ENCODE data around the gene FAM149A.

The FAM149A gene

DNA sequence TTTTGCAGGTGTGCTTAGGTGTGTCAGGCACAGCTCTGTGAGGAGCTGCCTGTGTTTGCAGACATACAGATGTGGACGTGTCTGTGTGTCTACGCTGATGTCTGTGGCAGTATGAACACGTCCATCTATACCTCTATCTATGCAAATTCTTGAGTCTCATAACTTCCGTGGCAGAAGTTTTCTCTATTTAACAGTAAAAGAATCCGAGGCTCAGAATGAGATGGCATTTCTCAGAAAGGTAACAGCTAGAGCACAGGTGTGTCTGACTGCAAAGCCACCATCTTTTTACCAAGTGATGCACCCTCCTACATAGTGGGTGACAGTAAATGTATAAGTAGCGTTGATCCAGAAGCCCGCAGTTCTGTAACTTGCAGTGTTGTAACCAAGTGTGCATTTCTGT lies 47.0 kb downstream of the FAM149A start:
- no peak for TF ChIP-seq EZH2phosphoT487 (IDR thresholded peaks at IDR 0.05; ENCODE audit: borderline replicate concordance)
- Histone ChIP-seq H3K4me2 (ENCODE audit: low read depth, low read length, poor library complexity, severe bottlenecking) (no peak overlapping the region), H3K9ac (ENCODE audit: low read depth, low read length, poor library complexity, severe bottlenecking) (no peak overlapping the region), H3K79me2 (ENCODE audit: insufficient read depth, low read length) (no peaks in the 10 kb centered on the region), H3F3A (ENCODE audit: low read depth) (no peaks in the 10 kb centered on the region), H3K9me3 (ENCODE audit: insufficient read depth, low read depth, low read length) (no peaks in the 10 kb centered on the region), H3K27me3 (ENCODE audit: insufficient read depth, low read length, poor library complexity, severe bottlenecking) (no peaks in the 10 kb centered on the region), H3K36me3 (ENCODE audit: insufficient read depth, low read length) (no peaks in the 10 kb centered on the region), H3K4me3 (ENCODE audit: low read length, poor library complexity, severe bottlenecking) (no peak overlapping the region), H3K9me2 (replicated peaks; ENCODE audit: low read depth, low read length) (no peaks in the 10 kb centered on the region), H3K4me1 (ENCODE audit: insufficient read depth, low read length, poor library complexity, severe bottlenecking) (no peaks in the 10 kb centered on the region), H4K20me1 (ENCODE audit: insufficient read depth, low read length, poor library complexity, severe bottlenecking) (no peaks in the 10 kb centered on the region), H2AFZ (ENCODE audit: low read length) (no peak overlapping the region)

DNA sequence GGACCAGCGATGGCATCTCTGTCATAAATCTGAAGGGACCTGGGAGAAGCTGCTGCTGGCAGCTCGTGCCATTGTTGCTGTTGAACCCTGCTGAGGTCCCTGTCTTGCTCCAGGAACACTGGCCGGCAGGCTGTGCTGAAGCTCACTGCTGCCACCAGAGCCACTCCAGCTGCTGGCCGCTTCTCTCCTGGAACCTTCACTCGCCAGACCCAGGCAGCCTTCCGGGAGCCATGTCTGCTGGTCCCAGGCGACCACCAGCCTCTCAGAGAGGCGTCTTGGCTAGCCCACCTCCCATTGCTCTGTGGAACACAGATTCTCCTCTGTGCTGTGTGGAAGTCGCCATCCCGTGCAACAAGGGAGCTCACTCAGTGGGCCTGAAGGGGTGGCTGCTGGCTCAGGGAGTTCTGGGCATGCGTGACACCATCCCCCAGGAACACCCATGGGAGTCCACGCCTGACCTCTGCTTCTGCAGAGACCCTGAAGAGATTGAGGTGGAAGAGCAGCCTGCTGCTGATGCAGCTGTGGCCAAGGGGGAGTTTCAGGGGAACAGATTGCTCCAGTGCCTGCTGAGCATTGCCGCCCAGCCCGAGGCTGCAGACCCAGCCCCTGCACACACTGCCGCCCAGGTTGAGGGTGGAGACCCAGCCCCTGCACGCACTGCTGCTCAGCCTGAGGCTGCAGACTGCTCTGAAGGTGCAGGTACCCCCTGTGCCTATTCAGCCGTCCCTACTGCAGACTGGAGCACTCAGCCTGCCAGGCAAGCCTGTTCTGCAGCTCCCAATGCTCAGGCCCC lies 53.7 kb downstream of the FAM149A start:
- Histone ChIP-seq H3K27me3 (ENCODE audit: insufficient read depth, low read length, poor library complexity, severe bottlenecking) (no peaks in the 10 kb centered on the region), H3K9ac (ENCODE audit: low read depth, low read length, poor library complexity, severe bottlenecking) (no peak overlapping the region), H3F3A (ENCODE audit: low read depth) (no peaks in the 10 kb centered on the region), H3K9me2 (replicated peaks; ENCODE audit: low read depth, low read length) (no peaks in the 10 kb centered on the region), H3K79me2 (ENCODE audit: insufficient read depth, low read length) (no peaks in the 10 kb centered on the region), H3K36me3 (ENCODE audit: insufficient read depth, low read length) (no peaks in the 10 kb centered on the region), H3K9me3 (ENCODE audit: insufficient read depth, low read depth, low read length) (no peaks in the 10 kb centered on the region), H3K4me2 (ENCODE audit: low read depth, low read length, poor library complexity, severe bottlenecking) (no peak overlapping the region), H3K4me3 (ENCODE audit: low read length, poor library complexity, severe bottlenecking) (no peak overlapping the region), H2AFZ (ENCODE audit: low read length) (no peak overlapping the region), H4K20me1 (ENCODE audit: insufficient read depth, low read length, poor library complexity, severe bottlenecking) (no peaks in the 10 kb centered on the region), H3K4me1 (ENCODE audit: insufficient read depth, low read length, poor library complexity, severe bottlenecking) (peaks cover 2% of the 10 kb centered on the region)
- TF ChIP-seq, protein P1, sequence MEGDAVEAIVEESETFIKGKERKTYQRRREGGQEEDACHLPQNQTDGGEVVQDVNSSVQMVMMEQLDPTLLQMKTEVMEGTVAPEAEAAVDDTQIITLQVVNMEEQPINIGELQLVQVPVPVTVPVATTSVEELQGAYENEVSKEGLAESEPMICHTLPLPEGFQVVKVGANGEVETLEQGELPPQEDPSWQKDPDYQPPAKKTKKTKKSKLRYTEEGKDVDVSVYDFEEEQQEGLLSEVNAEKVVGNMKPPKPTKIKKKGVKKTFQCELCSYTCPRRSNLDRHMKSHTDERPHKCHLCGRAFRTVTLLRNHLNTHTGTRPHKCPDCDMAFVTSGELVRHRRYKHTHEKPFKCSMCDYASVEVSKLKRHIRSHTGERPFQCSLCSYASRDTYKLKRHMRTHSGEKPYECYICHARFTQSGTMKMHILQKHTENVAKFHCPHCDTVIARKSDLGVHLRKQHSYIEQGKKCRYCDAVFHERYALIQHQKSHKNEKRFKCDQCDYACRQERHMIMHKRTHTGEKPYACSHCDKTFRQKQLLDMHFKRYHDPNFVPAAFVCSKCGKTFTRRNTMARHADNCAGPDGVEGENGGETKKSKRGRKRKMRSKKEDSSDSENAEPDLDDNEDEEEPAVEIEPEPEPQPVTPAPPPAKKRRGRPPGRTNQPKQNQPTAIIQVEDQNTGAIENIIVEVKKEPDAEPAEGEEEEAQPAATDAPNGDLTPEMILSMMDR (conservative IDR thresholded peaks at IDR 0.05; ENCODE audit: low read length): no peak
- TF ChIP-seq EZH2phosphoT487 (IDR thresholded peaks at IDR 0.05; ENCODE audit: borderline replicate concordance): no peak

DNA sequence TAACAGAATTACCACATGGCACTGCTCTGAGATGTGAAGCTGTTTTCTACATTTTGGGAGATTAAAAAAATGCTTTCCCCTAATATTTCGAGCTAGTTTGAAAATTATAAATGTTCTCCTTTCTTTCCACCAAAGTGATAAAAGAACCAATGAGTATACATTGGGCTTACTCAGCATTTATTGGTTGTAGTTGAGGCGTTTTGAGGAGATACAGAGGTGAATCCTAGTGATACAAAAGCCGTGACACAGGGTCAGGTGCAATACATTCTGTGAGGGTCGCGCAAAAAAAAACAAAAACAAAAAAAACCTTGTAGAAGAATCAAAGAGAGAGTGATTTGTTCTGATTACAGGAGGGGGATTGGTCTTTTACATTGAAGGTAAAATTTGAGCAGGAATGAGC lies 54.5 kb downstream of the FAM149A start:
- H3K9ac ChIP-seq (ENCODE audit: low read depth, low read length, poor library complexity, severe bottlenecking): no peak overlapping the region

More for the DNA sequence above, 54.5 kb downstream of the FAM149A start:
- H4K20me1 ChIP-seq (ENCODE audit: insufficient read depth, low read length, poor library complexity, severe bottlenecking): no peaks in the 10 kb centered on the region
- no peaks in the 10 kb centered on the region for H3F3A ChIP-seq (ENCODE audit: low read depth)
- TF ChIP-seq EZH2phosphoT487 (IDR thresholded peaks at IDR 0.05; ENCODE audit: borderline replicate concordance): no peak
- TF ChIP-seq, protein P1 (conservative IDR thresholded peaks at IDR 0.05; ENCODE audit: low read length): no peak
- H3K4me3 ChIP-seq (ENCODE audit: low read length, poor library complexity, severe bottlenecking): no peak overlapping the region
- H3K36me3 ChIP-seq (ENCODE audit: insufficient read depth, low read length): no peaks in the 10 kb centered on the region
- H3K9me3 ChIP-seq (ENCODE audit: insufficient read depth, low read depth, low read length): no peaks in the 10 kb centered on the region
- H3K9me2 ChIP-seq (replicated peaks; ENCODE audit: low read depth, low read length): no peaks in the 10 kb centered on the region
- no peaks in the 10 kb centered on the region for H3K79me2 ChIP-seq (ENCODE audit: insufficient read depth, low read length)
- H3K4me2 ChIP-seq (ENCODE audit: low read depth, low read length, poor library complexity, severe bottlenecking): no peak overlapping the region
- H2AFZ ChIP-seq (ENCODE audit: low read length): no peak overlapping the region
- peaks cover 2% of the 10 kb centered on the region for H3K4me1 ChIP-seq (ENCODE audit: insufficient read depth, low read length, poor library complexity, severe bottlenecking)
- no peaks in the 10 kb centered on the region for H3K27me3 ChIP-seq (ENCODE audit: insufficient read depth, low read length, poor library complexity, severe bottlenecking)

Data from Loucy (cell line).